Neural cell (in vitro differentiated cells): Measurements from ENCODE around the gene DDX50. TPM values are rescaled to one million over a fixed set of nuclear protein-coding genes. Genes with fewer than 3 reads are reported as not detected.
A peak's percentile ranks its signal among the peaks of the same experiment; 100 is the strongest.

Experiments used
- H2AFZ ChIP-seq: fragments of 200-600, 300-800 bp; sonication (generic), shearing (Covaris generic); 2 replicates; pipeline ENCODE4 v1.6.0; 2014; ENCODE audit warnings: low read depth, mild to moderate bottlenecking, antibody characterized with exemption, low read length, moderate library complexity
- H3F3A ChIP-seq: fragments of 200-600 bp; shearing (Covaris generic); 2 replicates; pipeline ENCODE4 v1.6.1; 2016; ENCODE audit warnings: mild to moderate bottlenecking, moderate library complexity, mixed read lengths, antibody characterized with exemption, low read length; ENCODE audit not compliant: insufficient read depth, poor library complexity, severe bottlenecking
- H3K27ac ChIP-seq: fragments of 200-600, 300-800 bp; sonication (generic), shearing (Covaris generic); 2 replicates; pipeline ENCODE4 v1.5.1; 2014; ENCODE audit warnings: mild to moderate bottlenecking, low read length, moderate library complexity
- H3K27me3 ChIP-seq: fragments of 300-800, 200-600 bp; sonication (generic), shearing (Covaris generic); 2 replicates; pipeline ENCODE4 v1.6.0; 2014; ENCODE audit warnings: mild to moderate bottlenecking, low read depth, low read length, moderate library complexity; ENCODE audit not compliant: insufficient read depth
- H3K36me3 ChIP-seq: fragments of 300-800, 200-600 bp; sonication (generic), shearing (Covaris generic); 2 replicates; pipeline ENCODE4 v1.5.1; 2014; ENCODE audit warnings: mild to moderate bottlenecking, antibody characterized with exemption, low read length, moderate library complexity; ENCODE audit not compliant: insufficient read depth
- H3K4me2 ChIP-seq: fragments of 300-800, 200-600 bp; sonication (generic), shearing (Covaris generic); 2 replicates; pipeline ENCODE4 v1.6.0; 2014; ENCODE audit warnings: mild to moderate bottlenecking, low read length
- H3K4me3 ChIP-seq: fragments of 300-800, 200-600 bp; sonication (generic), shearing (Covaris generic); 2 replicates; pipeline ENCODE4 v1.5.1; 2014; ENCODE audit warnings: mild to moderate bottlenecking, low read length, moderate library complexity
- H3K79me2 ChIP-seq: fragments of 200-600 bp; shearing (Covaris generic); replicated peaks from 2 replicates; pipeline ENCODE4 v1.6.0; 2014; ENCODE audit warnings: mild to moderate bottlenecking, low read length, moderate library complexity; ENCODE audit not compliant: insufficient read depth
- H3K9ac ChIP-seq: fragments of 300-800, 200-600 bp; sonication (generic), shearing (Covaris generic); 2 replicates; pipeline ENCODE4 v1.6.1; 2016; ENCODE audit warnings: mild to moderate bottlenecking, low read length, mixed read lengths
- H3K9me2 ChIP-seq: fragments of 200-600 bp; shearing (Covaris generic); 2 replicates; pipeline ENCODE4 v1.6.1; 2016; ENCODE audit warnings: mild to moderate bottlenecking, low read length, mixed read lengths; ENCODE audit not compliant: insufficient read depth
- H3K9me3 ChIP-seq: fragments of 200-600, 300-800 bp; sonication (generic), shearing (Covaris generic); 2 replicates; pipeline ENCODE4 v1.6.1; 2016; ENCODE audit warnings: mild to moderate bottlenecking, mixed run types, low read length, moderate library complexity, mixed read lengths
- H4K20me1 ChIP-seq: fragments of 200-600 bp; shearing (Covaris generic); 2 replicates; pipeline ENCODE4 v1.6.1; 2016; ENCODE audit warnings: mild to moderate bottlenecking, mixed run types; ENCODE audit not compliant: insufficient read depth
- EP300 ChIP-seq: fragments of 450-650 bp; conservative IDR thresholded peaks from 2 replicates; pipeline ENCODE4 v1.6.1; 2014; ENCODE audit warnings: antibody characterized with exemption, mild to moderate bottlenecking, moderate library complexity; ENCODE audit not compliant: poor library complexity, severe bottlenecking
- EZH2 ChIP-seq: fragments of 200-600, 300-800 bp; shearing (Covaris generic), sonication (generic); IDR thresholded peaks from 2 replicates; pipeline ENCODE4 v1.6.1; 2014; ENCODE audit warnings: antibody characterized with exemption, low read length, borderline replicate concordance, mild to moderate bottlenecking; ENCODE audit not compliant: insufficient read depth, poor library complexity, severe bottlenecking
- MXI1 ChIP-seq: fragments of 450-650 bp; conservative IDR thresholded peaks from 2 replicates; pipeline ENCODE4 v1.6.1; 2014; ENCODE audit warnings: antibody characterized with exemption, mild to moderate bottlenecking; ENCODE audit not compliant: poor library complexity, severe bottlenecking
- POLR2AphosphoS5 ChIP-seq: IDR thresholded peaks from 2 replicates; pipeline ENCODE4 v1.6.1; 2012
- RAD21 ChIP-seq: fragments of 450-650 bp; conservative IDR thresholded peaks from 2 replicates; pipeline ENCODE4 v1.6.1; 2014; ENCODE audit warnings: antibody characterized with exemption, mild to moderate bottlenecking, moderate library complexity
- SMC3 ChIP-seq: fragments of 450-650 bp; conservative IDR thresholded peaks from 2 replicates; pipeline ENCODE4 v1.6.1; 2014; ENCODE audit warnings: antibody characterized with exemption, mild to moderate bottlenecking, moderate library complexity; ENCODE audit not compliant: poor library complexity
- TAF1 ChIP-seq: IDR thresholded peaks from 2 replicates; pipeline ENCODE4 v1.6.1; 2012; ENCODE audit warnings: low read depth
- polyA plus RNA-seq: library from polyadenylated mRNA; depleted of rRNA; stranded (reverse); fragments of >200 nt; gene quantifications from 2 replicates; pipeline ENCODE4 v1.2.3, GENCODE V29; 2014
- TF ChIP-seq, protein P1 (sequence below): IDR thresholded peaks from 2 replicates; pipeline ENCODE4 v1.6.1; 2012; ENCODE audit warnings: borderline replicate concordance
- TF ChIP-seq, protein P2 (sequence below): fragments of 450-650 bp; IDR thresholded peaks from 2 replicates; pipeline ENCODE4 v1.5.1; 2014; ENCODE audit warnings: antibody characterized with exemption, mild to moderate bottlenecking, moderate library complexity; ENCODE audit not compliant: poor library complexity, severe bottlenecking

Gene DDX50
- polyA plus RNA-seq, 1 donor from 2014 or later: 51.1 TPM

DNA sequence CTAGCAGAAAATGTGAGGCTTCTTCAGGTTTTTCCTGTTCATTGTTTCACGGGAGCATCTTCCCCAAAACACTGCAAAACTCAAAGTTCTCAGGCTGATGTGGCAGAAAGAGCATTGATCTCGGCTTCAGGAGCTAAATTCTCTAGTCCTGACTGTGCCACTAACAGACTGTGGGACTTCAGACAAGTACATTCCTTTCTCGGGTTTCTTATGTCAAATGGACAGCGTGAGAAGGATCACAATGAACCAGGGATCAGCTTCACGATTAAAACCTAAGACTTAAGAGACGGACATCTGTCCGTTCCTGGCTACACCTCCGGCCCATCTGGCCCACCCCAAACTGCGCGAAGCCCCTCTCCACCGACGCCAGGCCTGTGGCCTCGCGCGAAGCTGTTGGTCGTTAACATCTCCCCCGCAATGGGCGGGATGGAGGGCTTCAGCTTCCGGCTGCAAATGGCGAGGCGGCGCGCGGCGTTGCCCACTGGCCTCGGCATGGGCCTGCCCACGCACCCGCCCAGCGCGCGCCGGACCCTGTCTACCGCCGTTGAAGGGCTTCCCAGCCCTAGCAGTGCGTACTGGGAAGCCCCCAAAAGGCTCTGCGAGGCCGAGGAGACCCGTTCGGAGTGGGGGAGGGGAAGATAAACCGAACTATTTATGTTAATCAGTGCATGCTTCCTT, 549 bp upstream of the DDX50 start:
- Histone ChIP-seq H4K20me1 (no peaks in the 10 kb centered on the region), H3K27ac (peak overlapping the region; percentile 96), H3K36me3 (no peaks in the 10 kb centered on the region), H3F3A (no peaks in the 10 kb centered on the region), H2AFZ (peak overlapping the region; percentile 97), H3K9me2 (no peaks in the 10 kb centered on the region), H3K4me2 (peak overlapping the region; percentile 96), H3K9ac (peak overlapping the region; percentile 92), H3K79me2 (peaks cover 32% of the 10 kb centered on the region), H3K4me3 (peak overlapping the region; percentile 94), H3K27me3 (no peaks in the 10 kb centered on the region), H3K9me3 (no peaks in the 10 kb centered on the region)
- TF ChIP-seq RAD21 (no peak), EZH2 (no peak), SMC3 (no peak), TAF1 (peak; percentile 100), POLR2AphosphoS5 (peak; percentile 88), EP300 (peak; percentile 79)
- TF ChIP-seq, protein P1, sequence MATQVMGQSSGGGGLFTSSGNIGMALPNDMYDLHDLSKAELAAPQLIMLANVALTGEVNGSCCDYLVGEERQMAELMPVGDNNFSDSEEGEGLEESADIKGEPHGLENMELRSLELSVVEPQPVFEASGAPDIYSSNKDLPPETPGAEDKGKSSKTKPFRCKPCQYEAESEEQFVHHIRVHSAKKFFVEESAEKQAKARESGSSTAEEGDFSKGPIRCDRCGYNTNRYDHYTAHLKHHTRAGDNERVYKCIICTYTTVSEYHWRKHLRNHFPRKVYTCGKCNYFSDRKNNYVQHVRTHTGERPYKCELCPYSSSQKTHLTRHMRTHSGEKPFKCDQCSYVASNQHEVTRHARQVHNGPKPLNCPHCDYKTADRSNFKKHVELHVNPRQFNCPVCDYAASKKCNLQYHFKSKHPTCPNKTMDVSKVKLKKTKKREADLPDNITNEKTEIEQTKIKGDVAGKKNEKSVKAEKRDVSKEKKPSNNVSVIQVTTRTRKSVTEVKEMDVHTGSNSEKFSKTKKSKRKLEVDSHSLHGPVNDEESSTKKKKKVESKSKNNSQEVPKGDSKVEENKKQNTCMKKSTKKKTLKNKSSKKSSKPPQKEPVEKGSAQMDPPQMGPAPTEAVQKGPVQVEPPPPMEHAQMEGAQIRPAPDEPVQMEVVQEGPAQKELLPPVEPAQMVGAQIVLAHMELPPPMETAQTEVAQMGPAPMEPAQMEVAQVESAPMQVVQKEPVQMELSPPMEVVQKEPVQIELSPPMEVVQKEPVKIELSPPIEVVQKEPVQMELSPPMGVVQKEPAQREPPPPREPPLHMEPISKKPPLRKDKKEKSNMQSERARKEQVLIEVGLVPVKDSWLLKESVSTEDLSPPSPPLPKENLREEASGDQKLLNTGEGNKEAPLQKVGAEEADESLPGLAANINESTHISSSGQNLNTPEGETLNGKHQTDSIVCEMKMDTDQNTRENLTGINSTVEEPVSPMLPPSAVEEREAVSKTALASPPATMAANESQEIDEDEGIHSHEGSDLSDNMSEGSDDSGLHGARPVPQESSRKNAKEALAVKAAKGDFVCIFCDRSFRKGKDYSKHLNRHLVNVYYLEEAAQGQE: peak; percentile 99
- TF ChIP-seq, protein P2, sequence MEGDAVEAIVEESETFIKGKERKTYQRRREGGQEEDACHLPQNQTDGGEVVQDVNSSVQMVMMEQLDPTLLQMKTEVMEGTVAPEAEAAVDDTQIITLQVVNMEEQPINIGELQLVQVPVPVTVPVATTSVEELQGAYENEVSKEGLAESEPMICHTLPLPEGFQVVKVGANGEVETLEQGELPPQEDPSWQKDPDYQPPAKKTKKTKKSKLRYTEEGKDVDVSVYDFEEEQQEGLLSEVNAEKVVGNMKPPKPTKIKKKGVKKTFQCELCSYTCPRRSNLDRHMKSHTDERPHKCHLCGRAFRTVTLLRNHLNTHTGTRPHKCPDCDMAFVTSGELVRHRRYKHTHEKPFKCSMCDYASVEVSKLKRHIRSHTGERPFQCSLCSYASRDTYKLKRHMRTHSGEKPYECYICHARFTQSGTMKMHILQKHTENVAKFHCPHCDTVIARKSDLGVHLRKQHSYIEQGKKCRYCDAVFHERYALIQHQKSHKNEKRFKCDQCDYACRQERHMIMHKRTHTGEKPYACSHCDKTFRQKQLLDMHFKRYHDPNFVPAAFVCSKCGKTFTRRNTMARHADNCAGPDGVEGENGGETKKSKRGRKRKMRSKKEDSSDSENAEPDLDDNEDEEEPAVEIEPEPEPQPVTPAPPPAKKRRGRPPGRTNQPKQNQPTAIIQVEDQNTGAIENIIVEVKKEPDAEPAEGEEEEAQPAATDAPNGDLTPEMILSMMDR: no peak

DNA sequence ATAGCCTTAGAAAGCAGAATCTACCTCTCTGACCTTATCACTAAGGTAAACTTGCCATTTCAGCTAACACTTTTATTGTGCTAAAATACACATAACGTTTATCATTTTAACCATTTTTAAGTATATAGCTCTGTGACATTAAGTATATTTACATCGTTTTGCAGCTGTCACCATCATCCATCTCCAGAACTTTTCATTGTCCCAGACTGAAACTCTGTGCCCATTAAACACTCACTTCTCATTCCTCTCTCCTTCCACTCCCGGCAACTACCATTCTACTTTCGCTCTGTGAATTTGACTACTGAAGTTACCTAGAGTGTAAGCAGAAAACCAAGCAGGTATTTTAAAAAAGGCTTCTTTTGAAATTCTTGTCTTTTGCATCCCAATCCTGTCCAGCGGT, 1.3 kb downstream of the DDX50 start:
- no peaks in the 10 kb centered on the region for H3K27me3 ChIP-seq
- H3K9me2 ChIP-seq: no peaks in the 10 kb centered on the region
- no peak overlapping the region for H2AFZ ChIP-seq
- H3K4me2 ChIP-seq: peak overlapping the region; percentile 76
- H3K36me3 ChIP-seq: no peaks in the 10 kb centered on the region
- peak overlapping the region; percentile 99 for H3K9ac ChIP-seq
- H3K4me3 ChIP-seq: peak overlapping the region; percentile 94
- H3K27ac ChIP-seq: peak overlapping the region; percentile 96
- H3K79me2 ChIP-seq: peaks cover 43% of the 10 kb centered on the region
- TF ChIP-seq MXI1: no peak
- no peak for TF ChIP-seq POLR2AphosphoS5
- no peak for TF ChIP-seq TAF1
- TF ChIP-seq, protein P1: no peak
- no peak for TF ChIP-seq EZH2
- TF ChIP-seq RAD21: no peak
- no peak for TF ChIP-seq EP300
- TF ChIP-seq SMC3: no peak
- TF ChIP-seq, protein P2: no peak
- H3F3A ChIP-seq: no peaks in the 10 kb centered on the region
- no peaks in the 10 kb centered on the region for H3K9me3 ChIP-seq
- H4K20me1 ChIP-seq: no peaks in the 10 kb centered on the region
